Fibroblast of peridontal ligament (primary cell): ENCODE data around the gene LIN7B.
A peak's percentile ranks its signal among the peaks of the same experiment; 100 is the strongest.
"Not testable (repeated sequence)": the region's sequence is repeated elsewhere in the genome, so short reads cannot be mapped to it uniquely, and the experiment has no call there.

Experiments used
- DNase-seq: peaks from one replicate; pipeline ENCODE4 v3.0.0-alpha.2; 2010; ENCODE audit errors: extremely low read depth

The LIN7B gene

GRCh38 chr19:49118565-49119410 lies 4.6 kb downstream of the LIN7B start, which contains the start of gene C19orf73:
C19orf73 (minus strand) TSS chr19:49119143; CDS start chr19:49119022, 121 bp downstream.
- peak; percentile 86 for DNase-seq

DNA sequence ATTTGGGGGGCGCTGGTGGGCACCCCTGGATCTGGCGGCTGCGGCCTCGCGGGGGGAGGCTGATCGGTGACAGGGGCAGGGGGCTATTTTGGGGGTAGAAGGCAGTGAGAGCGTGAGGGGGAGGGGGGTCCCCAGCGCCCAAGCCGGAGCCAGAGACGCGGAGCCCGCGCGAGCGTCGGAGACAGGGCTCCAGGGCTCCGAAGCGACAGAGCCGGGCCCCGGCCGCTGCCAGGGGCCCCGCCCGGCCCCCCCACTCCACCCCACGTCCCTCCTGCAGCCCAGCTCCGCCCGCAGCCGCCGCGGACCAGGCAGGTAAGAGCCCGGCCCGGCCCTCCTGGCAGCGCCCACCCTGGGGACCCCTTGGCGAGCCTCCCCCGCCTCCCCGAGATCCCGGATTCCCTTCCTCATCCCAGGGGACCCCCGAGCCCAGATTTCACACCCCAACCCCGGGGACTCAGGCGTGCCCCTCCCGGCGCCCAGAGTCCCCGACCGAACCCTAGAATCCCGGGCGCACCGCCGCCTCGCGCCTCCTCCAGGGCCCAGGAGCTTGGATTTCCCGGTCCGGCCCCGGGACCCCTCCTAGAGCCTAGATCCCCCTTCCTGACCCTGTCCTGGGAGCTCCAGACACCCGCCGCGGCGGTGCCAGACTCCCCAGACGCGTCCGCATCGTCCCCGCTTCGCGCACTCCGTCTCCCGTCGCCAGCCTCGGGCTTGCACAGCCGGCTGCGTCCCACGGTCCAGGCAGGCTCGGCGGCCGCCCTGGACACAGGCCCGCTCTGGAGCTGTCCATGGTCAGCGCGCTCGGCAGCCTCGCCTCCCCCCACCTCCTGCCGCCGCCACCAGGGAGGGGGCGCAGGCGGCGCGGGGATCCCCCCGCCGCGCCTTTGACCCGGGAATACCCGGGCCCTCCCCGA lies 5.5 kb downstream of the LIN7B start, which contains the start of gene PPFIA3:
PPFIA3 (plus strand) TSS at position 134 of the 914 bp plus-strand sequence. CDS start 8,330 bp downstream, outside the sequence.
- peak; percentile 35 for DNase-seq

DNA sequence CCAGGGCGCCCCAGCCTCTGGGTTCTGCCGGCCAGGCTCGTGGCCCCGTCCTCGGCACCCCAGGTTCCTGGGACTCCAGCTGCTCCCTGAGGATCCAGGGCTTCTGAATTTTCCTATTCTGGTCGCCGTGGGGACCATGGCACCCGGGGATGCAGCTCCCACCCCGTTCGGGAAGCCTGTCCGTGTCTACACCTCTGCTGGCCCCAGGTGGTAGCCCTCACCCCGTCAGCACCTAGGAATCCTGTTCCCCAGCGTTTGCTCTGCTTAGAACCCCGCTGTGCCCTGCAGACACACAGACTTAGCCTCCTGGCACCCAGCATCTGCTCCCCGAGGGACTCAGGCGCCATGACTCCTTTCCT lies 6.1 kb downstream of the LIN7B start:
- DNase-seq = no peak

- DNase-seq = no peak
These were observed 6.7 kb downstream of the LIN7B start for GRCh38 chr19:49120868-49121267.

GRCh38 chr19:49121841-49122240 lies 7.7 kb downstream of the LIN7B start:
- not testable (repeated sequence) for DNase-seq

- DNase-seq = not testable (repeated sequence)
These were observed 9.1 kb downstream of the LIN7B start for GRCh38 chr19:49123285-49123684.

GRCh38 chr19:49125025-49125731 lies 11.0 kb downstream of the LIN7B start:
- no peak for DNase-seq

GRCh38 chr19:49126575-49126974 lies 12.4 kb downstream of the LIN7B start:
- DNase-seq = no peak

DNA sequence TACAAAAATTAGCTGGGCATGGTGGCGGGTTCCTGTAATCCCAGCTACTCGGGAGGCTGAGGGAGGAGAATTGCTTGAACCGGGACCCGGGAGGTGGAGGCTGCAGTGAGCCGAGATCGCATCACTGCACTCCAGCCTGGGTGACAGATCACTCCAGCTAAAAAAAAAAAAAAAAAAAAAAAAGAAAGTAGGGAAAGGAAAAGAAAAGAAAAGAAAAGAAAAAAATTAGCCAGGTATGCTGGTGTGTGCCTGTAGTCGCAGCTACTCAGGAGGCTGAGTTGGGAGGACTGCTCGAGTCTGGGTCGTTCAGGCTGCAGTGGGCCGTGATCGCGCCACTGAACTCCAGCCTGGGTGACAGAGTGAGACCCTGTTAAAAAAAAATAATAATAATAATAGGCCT lies 13.1 kb downstream of the LIN7B start:
- not testable (repeated sequence) for DNase-seq

GRCh38 chr19:49127674-49128544 lies 13.7 kb downstream of the LIN7B start:
- DNase-seq = peak; percentile 94

- DNase-seq = no peak
These were observed 14.5 kb downstream of the LIN7B start for GRCh38 chr19:49128545-49129237.

DNA sequence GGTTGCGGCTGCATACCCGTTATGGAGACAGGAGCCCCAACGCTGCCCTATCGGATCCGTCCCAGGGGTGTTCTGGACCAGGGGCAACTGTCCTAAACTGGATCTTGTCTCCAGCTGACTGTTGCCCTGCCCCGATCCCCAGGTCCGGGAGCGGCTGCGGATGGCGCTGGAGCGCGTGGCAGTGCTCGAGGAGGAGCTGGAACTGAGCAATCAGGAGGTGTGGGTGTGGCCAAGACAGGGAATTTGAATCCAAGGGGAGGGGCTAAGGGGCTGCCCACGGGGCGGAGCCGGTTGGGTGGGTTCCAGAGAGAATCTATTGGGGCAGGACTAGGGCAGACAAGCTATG lies 15.0 kb downstream of the LIN7B start:
- DNase-seq = no peak

- no peak for DNase-seq
These were observed 16.2 kb downstream of the LIN7B start for GRCh38 chr19:49130325-49130724.

DNA sequence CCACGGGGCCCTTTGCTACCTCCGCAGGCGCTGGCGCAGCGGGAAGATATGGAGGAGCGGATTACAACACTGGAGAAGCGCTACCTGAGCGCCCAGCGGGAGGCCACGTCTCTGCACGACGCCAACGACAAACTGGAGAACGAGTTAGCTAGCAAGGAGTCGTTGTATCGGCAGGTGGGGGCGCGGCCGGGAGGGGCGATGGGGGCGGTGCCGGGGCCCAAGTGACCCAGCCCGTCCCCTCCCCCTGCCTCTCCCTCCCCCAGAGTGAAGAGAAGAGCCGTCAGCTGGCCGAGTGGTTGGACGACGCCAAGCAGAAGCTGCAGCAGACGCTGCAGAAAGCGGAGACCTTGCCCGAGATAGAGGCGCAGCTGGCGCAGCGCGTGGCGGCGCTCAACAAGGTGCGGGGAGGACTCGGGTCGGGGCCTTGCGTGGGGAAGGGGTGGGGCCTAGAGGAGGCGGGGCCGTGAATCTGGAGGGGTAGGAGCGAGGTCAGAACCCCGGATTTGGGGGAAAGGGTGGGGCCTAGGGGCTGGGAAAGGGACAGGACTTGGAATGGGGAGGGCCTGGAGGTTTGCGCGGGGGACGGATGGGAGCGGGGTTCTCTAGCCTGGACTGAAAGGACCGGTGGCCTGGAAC lies 18.9 kb downstream of the LIN7B start:
- DNase-seq = no peak

- peak; percentile 36 for DNase-seq
These were observed 19.7 kb downstream of the LIN7B start for GRCh38 chr19:49133621-49134454.

DNA sequence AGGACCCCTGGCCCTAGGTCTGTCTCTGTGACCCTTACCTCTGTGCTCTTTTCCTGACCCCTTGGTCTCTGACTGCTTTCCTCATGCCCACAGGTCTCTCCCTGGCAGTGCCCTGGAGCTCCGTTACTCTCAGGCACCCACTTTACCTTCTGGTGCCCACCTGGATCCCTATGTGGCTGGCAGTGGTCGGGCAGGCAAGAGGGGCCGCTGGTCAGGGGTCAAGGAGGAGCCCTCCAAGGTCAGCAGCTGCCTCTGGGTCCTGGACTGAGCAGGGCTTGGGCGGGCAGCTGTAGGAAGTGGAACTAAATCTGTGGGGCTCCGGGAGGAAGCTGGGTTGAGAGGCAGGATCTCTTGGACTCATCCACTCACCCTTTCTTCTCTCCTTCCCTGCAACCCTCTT lies 21.5 kb downstream of the LIN7B start:
- DNase-seq = no peak

- no peak for DNase-seq
These were observed 22.6 kb downstream of the LIN7B start for GRCh38 chr19:49136771-49137171.

DNA sequence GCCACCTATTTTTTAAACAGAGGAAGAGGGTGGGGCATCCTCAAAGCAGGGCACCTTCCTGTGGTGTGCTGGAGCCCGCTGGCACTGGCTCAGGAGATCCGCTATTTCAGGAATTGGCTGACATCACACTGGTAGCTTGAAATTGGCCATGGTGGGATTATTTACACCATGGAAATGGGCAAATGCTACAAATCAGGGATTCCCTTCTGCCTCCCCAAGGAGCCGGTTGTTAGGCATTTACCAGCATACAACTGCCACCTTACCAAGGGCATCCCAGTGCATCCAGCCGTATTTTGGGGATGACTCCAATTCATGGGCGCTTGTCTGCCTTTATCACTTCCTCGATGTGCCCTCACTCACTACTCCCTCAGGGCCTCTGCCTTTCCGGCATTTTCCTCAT lies 26.8 kb downstream of the LIN7B start:
- DNase-seq = no peak

GRCh38 chr19:49141352-49141751 lies 27.2 kb downstream of the LIN7B start:
- no peak for DNase-seq
